Measurements from ENCODE around the gene HMX1.

HMX1 gene

GRCh38 chr4:8909548-8909947 lies 37.9 kb upstream of the HMX1 start:
- DNase-seq = no peak

- DNase-seq = no peak
These were observed 36.7 kb upstream of the HMX1 start for GRCh38 chr4:8908206-8908893.

GRCh38 chr4:8907596-8908205 lies 36.1 kb upstream of the HMX1 start:
- no peak for DNase-seq

DNA sequence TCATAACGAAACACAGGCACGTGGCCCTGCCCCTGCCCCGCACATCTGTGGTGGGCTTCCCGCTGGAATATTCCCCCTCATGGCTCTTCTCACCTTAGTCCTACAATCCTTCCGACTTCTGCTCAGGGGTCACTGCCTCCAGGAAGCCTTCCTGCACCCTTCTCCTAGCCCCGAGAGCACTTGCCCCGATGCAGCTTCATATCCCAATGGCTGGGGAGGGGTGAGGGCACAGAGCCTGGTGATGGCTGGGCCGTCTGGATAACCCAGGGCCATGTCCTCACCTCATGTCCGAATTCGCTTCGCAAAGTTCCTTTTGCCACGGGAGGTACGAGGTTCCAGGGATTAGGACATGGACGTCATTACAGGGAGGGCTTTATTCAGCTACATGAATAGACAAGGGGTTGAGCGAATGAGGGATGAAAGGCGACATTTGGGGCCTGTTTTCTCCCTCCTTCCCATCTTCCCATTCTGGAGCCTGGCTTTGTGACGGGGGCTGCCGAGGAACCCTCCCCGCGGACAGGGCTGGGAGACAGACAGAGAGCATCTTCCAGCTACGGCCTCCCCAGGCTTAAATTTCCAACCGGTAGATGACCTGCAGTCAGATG lies 35.5 kb upstream of the HMX1 start:
- DNase-seq = no peak

- DNase-seq = no peak
These were observed 35.0 kb upstream of the HMX1 start for GRCh38 chr4:8906668-8906970.

DNA sequence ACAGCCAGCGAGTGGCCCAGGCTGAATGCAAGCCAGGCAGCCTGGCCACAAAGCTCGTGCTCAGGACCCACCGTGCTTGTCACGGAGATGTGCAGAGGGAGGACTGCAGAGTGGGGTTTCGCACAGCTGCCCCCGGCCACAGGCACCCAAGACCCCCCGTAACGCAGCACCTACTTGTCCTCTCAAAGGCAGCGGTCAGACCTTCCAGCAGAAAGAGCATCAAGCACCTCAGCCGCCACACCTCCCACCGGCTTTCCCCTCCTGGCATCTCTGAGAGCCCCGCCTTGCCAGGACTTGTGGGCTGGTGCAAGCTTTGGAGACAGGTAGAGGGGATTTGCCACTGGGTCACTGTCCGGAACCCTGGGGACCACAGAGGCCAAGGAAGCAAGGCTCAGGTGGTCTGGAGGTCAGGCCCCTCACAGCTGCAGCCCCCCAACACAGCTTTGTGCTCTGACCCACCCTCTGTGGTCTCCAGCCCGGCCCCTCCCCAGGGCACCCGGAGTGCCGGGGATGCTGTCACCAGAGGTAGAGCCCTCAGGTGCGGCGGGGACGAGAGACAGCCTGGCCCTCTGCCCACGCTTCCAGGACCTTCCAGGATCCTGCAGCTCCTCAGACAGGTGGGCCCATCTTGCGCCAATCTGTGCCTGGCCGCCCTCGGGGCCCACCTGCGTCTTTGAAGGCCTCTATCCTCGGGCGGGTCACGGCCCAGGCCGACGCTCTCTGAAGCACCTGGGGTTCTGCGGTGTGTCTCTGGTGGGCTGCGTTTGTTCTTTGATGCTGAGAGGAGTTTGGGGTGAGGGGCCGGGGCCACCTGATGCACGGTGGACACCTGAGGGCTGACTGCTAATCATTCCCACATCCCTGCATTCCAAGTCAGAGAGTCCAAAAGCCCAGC lies 34.4 kb upstream of the HMX1 start:
- DNase-seq = no peak

GRCh38 chr4:8905226-8905772 lies 33.7 kb upstream of the HMX1 start:
- DNase-seq = no peak

DNA sequence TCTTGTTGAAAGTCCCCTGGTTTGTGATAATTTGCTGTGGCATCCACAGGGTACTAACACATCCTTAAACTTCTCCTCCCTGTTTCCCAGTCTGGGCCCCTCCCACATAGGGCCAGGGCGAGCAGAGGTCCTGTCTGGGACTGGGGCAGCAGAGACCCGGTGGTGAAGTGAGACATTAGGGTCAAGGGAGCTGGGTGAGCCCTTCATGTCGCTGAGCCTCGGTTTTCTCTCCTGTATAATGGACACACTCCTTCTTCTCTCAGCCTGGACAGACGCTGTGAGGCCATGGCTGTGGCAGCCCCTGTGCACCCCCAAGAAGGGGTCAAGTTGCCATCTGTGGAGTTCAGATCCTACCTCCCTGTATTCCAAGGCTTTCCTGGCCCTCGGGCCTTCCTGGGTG lies 33.0 kb upstream of the HMX1 start:
- no peak for DNase-seq

GRCh38 chr4:8904041-8904501 lies 32.4 kb upstream of the HMX1 start:
- no peak for DNase-seq

- DNase-seq = no peak
These were observed 29.7 kb upstream of the HMX1 start for GRCh38 chr4:8901335-8901734.

DNA sequence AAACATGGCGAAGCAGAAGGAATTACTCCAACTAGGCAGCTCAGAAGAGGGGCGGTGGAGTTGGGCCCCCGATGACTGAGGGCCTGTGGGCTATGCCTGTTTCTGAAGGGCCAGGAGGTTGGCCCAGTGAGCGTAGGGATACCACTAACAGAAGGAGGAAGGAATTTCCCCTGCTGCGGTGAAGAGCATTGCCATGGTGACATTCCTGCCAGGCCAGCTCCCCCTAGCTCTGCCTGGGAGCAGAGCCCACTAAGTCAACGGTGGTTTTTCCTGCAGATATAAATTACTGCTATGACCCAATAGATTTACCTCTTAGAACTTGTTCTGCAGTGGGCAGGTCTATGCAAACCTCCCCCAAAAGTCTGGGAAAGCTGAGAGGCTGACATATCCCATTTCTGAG lies 28.9 kb upstream of the HMX1 start:
- DNase-seq = no peak

- no peak for DNase-seq
These were observed 26.8 kb upstream of the HMX1 start for GRCh38 chr4:8898419-8898818.

DNA sequence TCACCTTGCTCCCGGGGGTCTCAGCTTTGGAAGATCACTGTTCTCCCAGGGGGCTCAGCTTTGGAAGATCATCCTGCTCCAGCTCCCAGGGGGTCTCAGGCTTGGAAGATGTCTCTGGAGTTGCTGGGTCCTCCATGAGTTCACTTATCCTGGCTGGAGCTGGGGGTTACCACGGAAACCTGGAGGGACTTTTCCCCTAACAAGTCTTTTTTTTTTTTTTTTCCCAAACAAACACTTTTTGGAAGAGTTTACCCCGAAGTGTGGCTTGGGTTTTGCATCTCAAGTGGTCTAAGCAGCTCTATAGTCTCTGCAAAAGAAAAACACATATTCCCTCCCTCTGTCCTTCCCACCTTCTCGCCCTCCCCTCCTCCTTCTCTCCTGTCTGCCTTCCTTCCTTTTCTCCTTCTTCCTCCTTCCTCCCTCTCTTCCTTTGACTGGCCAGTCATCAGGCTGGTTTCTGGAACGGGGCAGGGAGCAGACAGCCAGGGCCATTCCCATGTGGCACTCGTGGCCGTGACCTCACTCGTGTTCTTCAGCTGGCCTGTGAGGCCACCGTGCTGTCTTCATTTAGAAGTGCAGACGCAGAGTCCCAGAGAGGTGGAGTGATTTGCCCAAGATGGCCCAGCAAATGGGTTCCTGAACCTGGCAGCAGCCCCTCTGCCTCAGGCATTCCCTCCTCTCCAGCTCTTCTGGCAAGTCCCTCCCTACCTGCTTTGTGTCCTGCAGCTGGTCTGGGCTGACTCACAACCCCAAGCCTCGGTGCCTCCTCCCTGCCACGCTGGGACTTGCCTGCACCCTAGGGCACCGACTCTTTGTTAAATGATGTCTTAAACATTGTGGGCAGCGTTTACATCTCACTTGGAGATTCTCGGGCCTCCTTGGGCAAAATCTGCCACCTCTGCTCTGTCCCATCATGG lies 25.9 kb upstream of the HMX1 start:
- DNase-seq = no peak

- DNase-seq = no peak
These were observed 24.9 kb upstream of the HMX1 start for GRCh38 chr4:8896506-8896905.

DNA sequence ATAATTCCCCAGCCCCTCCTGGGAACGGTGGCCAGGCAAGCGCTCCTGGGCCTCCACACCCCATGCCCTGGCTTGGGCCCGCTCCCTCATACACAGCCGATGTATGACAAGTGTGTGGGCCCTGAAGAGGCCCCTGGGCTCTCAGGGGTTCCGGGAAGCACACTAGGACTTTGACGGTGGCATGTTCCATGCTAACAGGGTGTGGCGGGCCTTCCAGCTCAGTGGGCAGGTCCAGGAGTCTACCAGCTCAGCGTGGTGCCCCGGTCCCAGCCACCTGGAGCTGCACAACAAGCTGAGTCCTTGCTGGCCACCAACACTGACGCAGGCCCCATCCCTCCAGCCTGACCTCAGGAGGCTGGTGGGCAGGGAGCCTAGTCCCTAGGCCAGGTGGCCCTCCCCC lies 24.4 kb upstream of the HMX1 start:
- DNase-seq = no peak

- no peak for DNase-seq
These were observed 23.7 kb upstream of the HMX1 start for GRCh38 chr4:8895295-8895694.

DNA sequence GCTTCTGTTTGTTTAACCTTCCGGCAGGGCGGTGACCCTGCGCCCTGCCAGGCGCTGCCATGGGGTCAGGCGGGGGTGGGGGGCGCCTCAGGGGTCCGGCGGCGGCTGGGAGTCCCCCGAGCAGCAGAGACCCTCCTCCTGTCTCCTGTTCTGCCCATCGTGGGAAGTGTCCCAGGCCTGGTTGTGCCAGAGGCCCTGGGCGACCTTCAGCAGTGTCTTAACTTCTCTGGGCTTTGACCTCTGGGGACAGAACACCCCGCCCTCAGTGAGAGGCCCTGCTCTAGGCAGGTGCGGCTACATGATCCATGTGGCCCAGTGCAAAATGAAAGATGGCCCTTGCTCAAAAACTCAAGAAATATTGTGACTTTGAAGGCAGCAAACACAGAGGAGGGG lies 22.8 kb upstream of the HMX1 start:
- no peak for DNase-seq

- no peak for DNase-seq
These were observed 22.2 kb upstream of the HMX1 start for GRCh38 chr4:8893624-8894423.

GRCh38 chr4:8893227-8893623 lies 21.6 kb upstream of the HMX1 start:
- no peak for DNase-seq

DNA sequence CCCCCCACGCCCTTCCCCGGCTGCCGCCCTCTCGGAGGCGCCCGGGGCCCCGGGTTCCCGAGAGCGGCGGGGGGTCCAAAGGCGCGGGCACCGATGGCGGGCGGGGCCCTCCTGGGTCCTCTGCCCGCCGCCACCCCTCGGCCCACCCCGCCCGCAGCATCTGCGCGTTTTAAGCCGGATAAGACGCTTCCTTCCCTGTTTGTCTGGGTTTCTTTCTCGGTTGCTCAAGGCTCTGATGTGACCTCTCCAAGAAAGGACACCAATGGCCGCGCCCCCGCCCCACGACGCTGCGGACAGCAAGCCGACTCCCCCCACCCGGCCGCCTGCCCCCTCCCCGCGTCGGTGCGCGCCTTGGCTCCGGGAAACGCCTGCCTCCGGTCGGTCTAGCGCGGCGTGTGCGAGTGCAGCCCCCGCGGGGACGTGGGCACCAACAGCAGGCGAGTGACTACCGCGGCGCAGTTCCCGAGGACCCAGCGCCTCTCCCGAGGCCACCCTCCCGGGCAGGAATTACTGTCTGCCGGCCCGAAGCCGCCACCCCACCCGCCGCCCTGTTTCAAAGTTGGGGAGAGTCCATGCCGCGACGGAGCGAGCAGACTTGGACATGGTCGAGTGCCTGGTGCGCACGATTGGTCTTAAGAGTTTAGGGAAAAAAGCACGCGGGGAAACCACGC lies 21.1 kb upstream of the HMX1 start:
- DNase-seq = no peak
